HepG2 (cell line): Measurements from ENCODE around the gene TRIM28. TPM values are rescaled to one million over a fixed set of nuclear protein-coding genes. Genes with fewer than 3 reads are reported as not detected.

ENCODE experiments used
- ARID5B ChIP-seq: IDR thresholded peaks from 2 replicates; pipeline ENCODE4 v1.4.0; 2020; ENCODE audit warnings: mild to moderate bottlenecking, missing genetic modification reagents
- ARNT2 ChIP-seq: sonication (generic); formaldehyde crosslinking; IDR thresholded peaks from 2 replicates; pipeline ENCODE4 v1.8.0; 2022; ENCODE audit warnings: mild to moderate bottlenecking, low read depth, missing genetic modification reagents, moderate library complexity
- BRD4 ChIP-seq: sonication (generic); formaldehyde crosslinking; IDR thresholded peaks from 2 replicates; pipeline ENCODE4 v1.4.0; 2020; ENCODE audit warnings: missing genetic modification reagents
- CBX1 ChIP-seq: IDR thresholded peaks from one replicate; pipeline ENCODE4 v1.6.1; 2016; ENCODE audit warnings: antibody characterized with exemption, low read depth
- ERF ChIP-seq: IDR thresholded peaks from 2 replicates; pipeline ENCODE4 v1.6.1; 2018; ENCODE audit warnings: missing biosample characterization, missing genetic modification reagents
- GATAD1 ChIP-seq: IDR thresholded peaks from 2 replicates; pipeline ENCODE4 v1.6.1; 2016; ENCODE audit warnings: missing genetic modification reagents, missing compliant biosample characterization
- GLI4 ChIP-seq: sonication (generic); formaldehyde crosslinking; IDR thresholded peaks from 2 replicates; pipeline ENCODE4 v1.5.1; 2020; ENCODE audit warnings: missing genetic modification reagents, mild to moderate bottlenecking, moderate library complexity, borderline replicate concordance
- HNF1A ChIP-seq, 2 experiments: sonication (generic) in 1 of 2; formaldehyde crosslinking in 1 of 2; IDR thresholded peaks; 2 replicates each; pipeline versions ENCODE4 v1.4.0 to v1.6.1; 2016 to 2020; ENCODE audit warnings: borderline replicate concordance in 1 of 2, low read depth in 1 of 2, mild to moderate bottlenecking in 1 of 2, missing genetic modification reagents in 1 of 2
- RARA ChIP-seq: IDR thresholded peaks from 2 replicates; pipeline ENCODE4 v1.6.1; 2016; ENCODE audit warnings: missing genetic modification reagents, missing compliant biosample characterization
- RFXANK ChIP-seq: IDR thresholded peaks from 2 replicates; pipeline ENCODE4 v1.6.1; 2016
- SYNCRIP ChIP-seq: fragments of 200-400 bp; formaldehyde crosslinking; IDR thresholded peaks from 2 replicates; pipeline ENCODE4 v1.6.1; 2018; ENCODE audit warnings: mild to moderate bottlenecking, low read depth, low read length; ENCODE audit not compliant: insufficient read depth
- TEF ChIP-seq: sonication (generic); formaldehyde crosslinking; IDR thresholded peaks from 2 replicates; pipeline ENCODE4 v1.5.0; 2020; ENCODE audit warnings: missing genetic modification reagents
- ZNF350 ChIP-seq: sonication (generic); formaldehyde crosslinking; IDR thresholded peaks from 2 replicates; pipeline ENCODE4 v1.4.0; 2020; ENCODE audit warnings: mild to moderate bottlenecking, low read depth, missing genetic modification reagents, borderline replicate concordance
- ZNF503 ChIP-seq: sonication (generic); formaldehyde crosslinking; IDR thresholded peaks from 2 replicates; pipeline ENCODE4 v1.4.0; 2020; ENCODE audit warnings: missing genetic modification reagents
- ZNF616 ChIP-seq: sonication (generic); formaldehyde crosslinking; IDR thresholded peaks from 2 replicates; pipeline ENCODE4 v1.5.0; 2020; ENCODE audit warnings: low read depth, mild to moderate bottlenecking, missing genetic modification reagents
- ZNF678 ChIP-seq: sonication (generic); formaldehyde crosslinking; IDR thresholded peaks from 2 replicates; pipeline ENCODE4 v1.4.0; 2020; ENCODE audit warnings: mild to moderate bottlenecking, missing genetic modification reagents
- polyA plus RNA-seq, 8 experiments: library from polyadenylated mRNA; depleted of rRNA in 3 of 8; stranded (reverse) in 7 of 8; unstranded in 1 of 8; fragments of >200 nt; fragmentation: Illumina TruSeq in 4 of 8; extraction: Trizol in 4 of 8; gene quantifications; 2 replicates each; pipeline versions ENCODE4 v1.2.1 to v1.2.3, GENCODE V29; 2011 to 2016; ENCODE audit warnings: low read depth in 4 of 8, missing spikeins in 1 of 8, mixed read lengths in 1 of 8; ENCODE audit not compliant: insufficient read depth in 1 of 8
- total RNA-seq, 5 experiments: library from RNA; depleted of rRNA; stranded (reverse); fragments of >200 nt; fragmentation: Illumina TruSeq; extraction: Trizol; gene quantifications; 2 replicates each; pipeline ENCODE4 v1.2.3, GENCODE V29; 2016; ENCODE audit warnings: low read depth in 1 of 5

The TRIM28 gene
- total and polyA plus RNA-seq, 2 of the 13 experiments (the other 11 are each of a cell fraction or from before 2014, with no cell fraction given): 361 to 439 TPM

- TF ChIP-seq ARID5B (CRISPR knock-in tag) (peak; percentile 49), ZNF616 (peak; percentile 88), SYNCRIP (no peak), HNF1A (IDR thresholded peaks at IDR 0.05; ENCODE audit: low read depth) (no peak), HNF1A (CRISPR knock-in tag; IDR thresholded peaks at IDR 0.05; ENCODE audit: borderline replicate concordance) (no peak; the same call in 1 of the 2 replicates), RARA (no peak; the same call in 1 of the 2 replicates), ERF (peak; percentile 64; the same call in 1 of the 2 replicates), BRD4 (CRISPR knock-in tag) (peak; percentile 12; the same call in 1 of the 2 replicates), TEF (CRISPR knock-in tag) (no peak), ZNF503 (no peak), ZNF350 (CRISPR knock-in tag) (peak; percentile 55; the same call in 1 of the 2 replicates), CBX1 (no peak), ZNF678 (no peak), RFXANK (CRISPR knock-in tag) (0 out of 2 replicates have a peak, but pooled peaks have one; percentile 17), GATAD1 (CRISPR knock-in tag) (peak; percentile 88), GLI4 (0 out of 2 replicates have a peak, but pooled peaks have one; percentile 10), ARNT2 (CRISPR knock-in tag) (peak; percentile 17)
These were observed 15.6 kb downstream of the TRIM28 start (continued) for GRCh38 chr19:58559275-58560006.
